ENCODE results near the gene NAPEPLD.
A peak's percentile ranks its signal among the peaks of the same experiment; 100 is the strongest.
"Not testable (repeated sequence)": the region's sequence is repeated elsewhere in the genome, so short reads cannot be mapped to it uniquely, and the experiment has no call there.

The NAPEPLD gene

DNA sequence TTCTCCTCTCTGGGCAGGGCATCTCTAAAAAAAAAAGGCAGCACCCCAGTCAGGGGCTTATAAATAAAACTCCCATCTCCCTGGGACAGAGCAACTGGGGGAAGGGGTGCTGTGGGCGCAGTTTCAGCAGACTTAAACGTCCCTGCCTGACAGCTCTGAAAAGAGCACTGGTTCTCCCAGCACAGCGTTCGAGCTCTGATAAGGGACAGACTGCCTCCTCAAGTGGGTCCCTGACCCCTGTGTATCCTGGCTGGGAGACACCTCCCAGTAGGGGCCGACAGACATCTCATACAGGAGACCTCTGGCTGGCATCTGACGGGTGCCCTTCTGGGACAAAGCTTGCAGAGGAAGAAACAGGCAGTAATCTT lies 42.2 kb downstream of the NAPEPLD start:
- not testable (repeated sequence) for DNase-seq (ENCODE audit: low spot score)

GRCh38 chr7:103106005-103106702 lies 42.7 kb downstream of the NAPEPLD start:
- no peak for DNase-seq (ENCODE audit: low spot score)

GRCh38 chr7:103101543-103101942 lies 47.4 kb downstream of the NAPEPLD start:
- no peak for DNase-seq (ENCODE audit: low spot score)

- DNase-seq (ENCODE audit: low spot score): no peak
These were observed 48.6 kb downstream of the NAPEPLD start for GRCh38 chr7:103100348-103100747.

DNA sequence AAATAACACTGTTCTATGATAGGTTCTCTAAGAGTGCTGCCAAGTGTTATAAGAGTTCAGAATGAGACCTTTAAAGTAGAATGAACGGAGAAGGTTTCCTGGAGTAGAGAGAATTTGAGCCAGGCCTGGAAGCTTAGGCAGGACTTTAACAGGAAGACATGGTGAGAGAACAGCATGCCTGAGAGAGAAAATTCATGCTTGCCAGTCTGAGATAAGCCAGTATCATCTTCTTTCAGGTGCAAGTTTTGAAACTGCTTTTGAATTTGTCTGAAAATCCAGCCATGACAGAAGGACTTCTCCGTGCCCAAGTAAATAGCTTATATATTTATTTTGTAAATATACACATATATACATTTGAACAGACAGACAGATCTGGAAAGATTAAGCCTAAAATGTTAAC lies 51.9 kb downstream of the NAPEPLD start:
- no peak for DNase-seq (ENCODE audit: low spot score)

GRCh38 chr7:103095558-103095957 lies 53.3 kb downstream of the NAPEPLD start:
- not testable (repeated sequence) for DNase-seq (ENCODE audit: low spot score)

GRCh38 chr7:103094102-103094501 lies 54.8 kb downstream of the NAPEPLD start:
- no peak for DNase-seq (ENCODE audit: low spot score)

DNA sequence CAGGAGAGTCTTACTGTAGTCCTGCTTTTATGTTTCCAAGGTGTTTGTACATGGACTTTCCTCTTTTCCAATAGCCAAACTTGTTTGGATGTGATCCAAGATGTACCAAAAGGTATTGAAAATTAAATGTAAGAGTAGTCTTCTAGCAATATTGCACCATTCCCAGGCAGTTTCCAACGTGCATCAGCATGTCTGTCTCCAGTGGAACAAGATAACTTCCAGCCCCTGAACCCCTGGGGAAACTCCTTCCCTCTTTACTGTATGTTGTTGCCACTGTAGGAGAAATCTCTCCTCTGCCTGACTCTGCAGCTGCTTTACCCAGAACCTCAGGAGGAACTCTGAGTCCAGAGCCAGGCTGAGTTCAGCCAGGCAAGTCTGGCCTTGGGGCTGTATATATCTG lies 55.5 kb downstream of the NAPEPLD start:
- DNase-seq (ENCODE audit: low spot score): no peak

DNA sequence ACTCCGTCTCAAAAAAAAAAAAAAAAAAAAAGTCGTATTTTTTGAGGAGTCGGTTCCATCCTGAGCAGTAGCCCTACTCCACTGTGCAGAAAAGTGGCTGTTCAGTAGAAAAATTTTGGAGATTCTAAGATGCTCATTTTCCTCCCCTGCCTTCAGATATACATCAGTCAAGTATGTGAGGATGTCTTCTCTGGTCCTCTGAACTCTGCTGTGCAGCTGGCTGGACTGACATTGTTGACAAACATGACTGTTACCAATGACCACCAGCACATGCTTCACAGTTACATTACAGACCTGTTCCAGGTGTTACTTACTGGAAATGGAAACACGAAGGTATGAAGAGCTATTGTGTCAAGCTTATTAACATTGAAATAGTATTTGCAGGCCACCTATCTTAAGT lies 56.6 kb downstream of the NAPEPLD start:
- not testable (repeated sequence) for DNase-seq (ENCODE audit: low spot score)

DNA sequence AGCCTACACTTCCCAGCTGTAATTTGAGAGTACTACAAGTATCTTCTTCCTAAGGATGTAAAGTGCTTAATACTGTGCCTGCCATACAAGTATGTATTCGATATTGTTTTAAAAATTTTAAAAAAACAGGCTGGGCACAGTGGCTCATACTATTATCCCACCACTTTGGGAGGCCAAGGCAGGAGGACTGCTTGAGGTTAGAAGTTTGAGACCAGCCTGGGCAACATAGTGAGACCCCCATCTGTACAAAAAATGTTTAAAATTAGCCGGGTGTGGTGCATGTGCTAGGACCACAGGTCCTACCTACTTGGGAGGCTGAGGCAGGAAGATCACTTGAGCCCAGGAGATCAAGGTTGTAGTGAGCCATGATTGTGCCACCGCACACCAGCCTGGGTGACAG lies 65.7 kb downstream of the NAPEPLD start:
- DNase-seq (ENCODE audit: low spot score): no peak

- DNase-seq (ENCODE audit: low spot score): no peak
These were observed 66.4 kb downstream of the NAPEPLD start for GRCh38 chr7:103082497-103082896.

- DNase-seq (ENCODE audit: low spot score): no peak
These were observed 68.0 kb downstream of the NAPEPLD start for GRCh38 chr7:103080923-103081322.

DNA sequence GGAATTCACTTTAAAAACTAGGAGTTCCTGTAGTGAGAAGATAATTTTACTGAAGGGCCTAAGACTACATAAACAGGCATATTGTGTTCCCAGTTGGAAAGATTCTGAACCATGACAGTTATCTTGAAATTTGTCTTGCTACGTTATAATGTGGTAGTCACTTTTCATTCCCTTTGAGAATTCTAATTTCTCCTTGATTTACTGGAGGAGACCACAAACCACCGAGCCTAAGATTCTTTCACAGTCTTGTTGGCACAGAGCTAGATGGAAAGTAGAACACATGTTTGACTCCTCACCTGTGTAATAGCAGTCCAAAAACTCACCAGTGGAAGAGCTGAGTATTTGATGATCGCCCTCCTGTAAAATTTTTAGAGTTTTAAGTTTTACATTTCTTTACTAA lies 69.1 kb downstream of the NAPEPLD start:
- DNase-seq (ENCODE audit: low spot score): no peak

GRCh38 chr7:103078226-103078625 lies 70.7 kb downstream of the NAPEPLD start:
- not testable (repeated sequence) for DNase-seq (ENCODE audit: low spot score)

- DNase-seq (ENCODE audit: low spot score): no peak
These were observed 71.6 kb downstream of the NAPEPLD start for GRCh38 chr7:103077318-103077717.

DNA sequence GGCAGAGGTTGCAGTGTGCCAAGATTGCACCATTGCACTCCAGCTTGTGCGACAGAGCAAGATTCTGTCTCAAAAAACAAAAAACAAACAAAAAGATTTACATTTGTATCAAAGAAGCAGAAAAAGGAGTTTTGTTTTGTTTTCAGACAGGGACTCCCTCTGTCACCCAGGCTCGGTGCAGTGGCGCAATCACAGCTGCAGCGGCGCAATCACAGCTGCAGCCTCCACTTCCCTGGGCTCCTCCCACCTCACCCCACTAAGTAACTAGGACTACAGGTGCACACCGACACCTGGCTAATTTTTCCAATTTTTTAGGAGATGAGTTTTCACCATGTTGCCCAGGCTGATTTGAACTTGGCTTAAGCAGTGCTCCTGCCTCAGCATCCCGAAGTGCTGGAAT lies 72.1 kb downstream of the NAPEPLD start:
- no peak for DNase-seq (ENCODE audit: low spot score)

GRCh38 chr7:103075337-103075918 lies 73.5 kb downstream of the NAPEPLD start:
- DNase-seq (ENCODE audit: low spot score): peak; percentile 46

GRCh38 chr7:103074519-103075336 lies 74.2 kb downstream of the NAPEPLD start, which contains the start of the genes ARMC10 and FBXL13:
TSS of gene ARMC10 (plus strand) at chr7:103075140. CDS start at chr7:103075273, 133 bp downstream.
TSS of gene FBXL13 (minus strand) at chr7:103074796.
- DNase-seq (ENCODE audit: low spot score): peak; percentile 85

GRCh38 chr7:103073989-103074518 lies 74.8 kb downstream of the NAPEPLD start:
- DNase-seq (ENCODE audit: low spot score): peak; percentile 14

DNA sequence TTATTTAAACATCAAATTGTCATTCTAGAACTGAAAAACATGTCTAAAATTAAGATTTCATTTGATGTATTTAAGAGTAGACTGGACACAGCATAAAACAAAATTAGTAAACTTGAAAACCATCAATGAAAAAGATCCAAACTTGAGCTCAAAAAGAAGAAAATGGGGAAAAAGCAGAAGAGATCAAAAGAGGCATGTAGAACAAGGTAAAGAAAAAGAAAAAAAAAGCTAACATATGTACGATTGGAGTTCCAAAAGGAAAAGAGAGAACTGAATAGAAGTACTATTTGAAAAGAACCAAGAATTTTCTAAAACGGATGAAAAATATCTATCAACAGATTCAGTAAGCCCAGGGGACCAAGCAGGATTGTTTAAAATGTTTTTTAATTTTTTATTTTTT lies 77.9 kb downstream of the NAPEPLD start:
- no peak for DNase-seq (ENCODE audit: low spot score)

- no peak for DNase-seq (ENCODE audit: low spot score)
These were observed 80.2 kb downstream of the NAPEPLD start for GRCh38 chr7:103068414-103069403.

All from HuH-7.5 (cell line).